Activated CD4-positive, alpha-beta memory T cell treated with anti-CD3 and anti-CD28 coated beads, Interleukin-2, amount 10 ng/mL, durations not matched to agents 7 days and 5 days (primary cell): ENCODE results near the gene MYDGF. TPM values are rescaled to one million over a fixed set of nuclear protein-coding genes. Genes with fewer than 3 reads are reported as not detected.

Experiments
- CTCF ChIA-PET: fragments of 350-600 bp; sonication (Branson Sonifier 250); formaldehyde crosslinking; loops from one replicate; lab custom pipeline; 2021; ENCODE audit warnings: antibody characterized with exemption, inconsistent platforms; lab: Charles Lee
- POLR2A ChIA-PET: fragments of 350-600 bp; sonication (Branson Sonifier 250); formaldehyde crosslinking; loops from one replicate; lab custom pipeline; 2021; ENCODE audit warnings: antibody characterized with exemption; lab: Charles Lee
- DNase-seq: peaks from one replicate; pipeline ENCODE4 v3.0.0-alpha.2; 2020
- H3K27ac Mint-ChIP-seq: one replicate; pipeline ENCODE4 v1.8.0; 2021; ENCODE audit warnings: mild to moderate bottlenecking, mixed read lengths
- H3K27me3 Mint-ChIP-seq: one replicate; pipeline ENCODE4 v1.8.0; 2021; ENCODE audit warnings: mixed read lengths
- H3K36me3 Mint-ChIP-seq: one replicate; pipeline ENCODE4 v1.8.0; 2021; ENCODE audit warnings: low read depth, mixed read lengths
- H3K4me1 Mint-ChIP-seq: one replicate; pipeline ENCODE4 v1.8.0; 2021; ENCODE audit warnings: mixed read lengths
- H3K4me3 Mint-ChIP-seq: one replicate; pipeline ENCODE4 v1.8.0; 2021; ENCODE audit warnings: mild to moderate bottlenecking, mixed read lengths
- H3K9me3 Mint-ChIP-seq: one replicate; pipeline ENCODE4 v1.8.0; 2021; ENCODE audit warnings: mixed read lengths
- total RNA-seq, 2 experiments: library from RNA; stranded (reverse); gene quantifications; one replicate each; pipeline ENCODE4 v1.2.3, GENCODE V29; 2021

MYDGF gene
- total RNA-seq, 2 experiments from 2014 or later: 67.1 to 68.7 TPM

DNA sequence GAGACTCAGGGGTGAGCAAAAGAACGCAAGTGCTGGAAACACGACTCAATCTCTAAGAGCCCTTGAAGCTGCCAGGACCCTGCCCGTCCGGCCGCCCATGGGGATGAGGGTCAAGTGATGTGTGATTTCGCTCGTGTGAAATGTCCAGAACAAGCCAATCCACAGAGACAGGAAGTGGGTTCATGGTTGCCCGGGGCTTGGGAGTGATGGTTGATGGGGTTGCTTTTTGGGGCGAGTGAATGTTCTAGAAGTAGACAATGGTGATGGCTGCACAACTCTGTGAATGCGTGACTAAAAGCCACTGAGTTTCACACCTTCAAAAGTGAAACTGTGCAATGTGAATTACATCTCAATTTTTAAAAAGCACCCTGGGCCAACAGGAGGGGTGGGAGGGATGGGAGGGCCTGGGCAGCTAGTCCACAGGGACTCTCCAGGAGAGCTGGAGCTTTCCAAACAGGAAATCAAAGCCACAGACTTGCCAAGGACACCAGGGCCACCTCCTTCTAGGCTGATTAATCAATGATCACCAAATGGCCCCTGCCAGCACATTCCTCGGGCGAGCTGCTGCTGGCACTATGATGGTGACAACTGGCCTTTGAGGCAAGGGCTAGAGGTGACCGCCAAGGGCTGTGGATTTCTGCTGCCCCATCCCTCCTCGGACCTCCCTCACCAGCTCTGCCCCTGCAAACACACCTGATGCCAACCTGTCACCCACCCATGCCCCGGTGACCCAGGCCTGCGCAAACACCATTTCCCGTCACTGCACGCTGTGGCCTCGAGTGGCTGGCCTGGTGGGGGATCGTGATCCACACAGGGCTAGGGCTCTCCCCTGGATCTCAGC is 39.5 kb upstream of the MYDGF start:
- DNase-seq: peak; percentile 19
- H3K27ac Mint-ChIP-seq: peak overlapping the region; percentile 73
- POLR2A ChIA-PET: no interaction called here

DNA sequence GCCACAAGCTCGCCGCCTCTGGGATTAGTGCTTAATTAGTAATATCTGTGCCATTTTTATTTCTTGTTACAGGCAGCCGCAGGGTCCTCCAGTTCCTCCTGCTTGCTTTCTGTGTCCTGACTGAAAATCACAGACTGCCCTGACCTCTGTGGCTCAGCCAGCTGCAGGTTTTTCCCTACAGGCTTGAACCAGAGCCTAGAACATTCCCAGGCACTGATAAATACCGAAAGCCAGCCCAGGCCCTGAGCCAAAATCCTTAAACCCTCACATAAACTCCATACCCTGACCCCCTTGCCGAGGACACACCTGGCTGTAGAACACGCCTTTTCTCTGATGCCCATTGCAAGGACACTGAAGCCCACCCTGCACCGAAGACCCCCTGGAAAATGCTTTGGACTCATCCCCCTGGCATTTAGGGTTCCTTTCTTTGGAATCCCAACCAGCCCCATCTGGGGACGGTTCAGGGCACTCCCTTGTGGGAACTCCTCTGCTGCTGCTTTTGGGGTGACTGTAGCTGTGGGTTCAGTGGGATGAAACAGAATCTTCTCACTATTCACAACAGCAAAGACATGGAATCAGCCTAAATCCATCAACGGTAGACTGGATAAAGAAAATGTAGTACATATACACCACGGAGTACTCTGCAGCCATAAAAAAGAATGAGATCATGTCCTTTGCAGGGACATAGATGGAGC is 38.0 kb upstream of the MYDGF start:
- Mint-ChIP-seq H3K27me3 (no peaks in the 10 kb centered on the region), H3K4me3 (no peak overlapping the region), H3K27ac (no peak overlapping the region), H3K36me3 (peaks cover 45% of the 10 kb centered on the region), H3K9me3 (no peaks in the 10 kb centered on the region), H3K4me1 (peaks cover 26% of the 10 kb centered on the region)
- CTCF ChIA-PET: no interaction called here
- POLR2A ChIA-PET: no interaction called here
- DNase-seq: no peak

More for the DNA sequence above, 39.5 kb upstream of the MYDGF start:
- no peaks in the 10 kb centered on the region for H3K27me3 Mint-ChIP-seq
- H3K9me3 Mint-ChIP-seq: no peaks in the 10 kb centered on the region
- H3K4me3 Mint-ChIP-seq: no peak overlapping the region
- H3K36me3 Mint-ChIP-seq: peaks cover 42% of the 10 kb centered on the region
- CTCF ChIA-PET: no interaction called here
- H3K4me1 Mint-ChIP-seq: peaks cover 26% of the 10 kb centered on the region

DNA sequence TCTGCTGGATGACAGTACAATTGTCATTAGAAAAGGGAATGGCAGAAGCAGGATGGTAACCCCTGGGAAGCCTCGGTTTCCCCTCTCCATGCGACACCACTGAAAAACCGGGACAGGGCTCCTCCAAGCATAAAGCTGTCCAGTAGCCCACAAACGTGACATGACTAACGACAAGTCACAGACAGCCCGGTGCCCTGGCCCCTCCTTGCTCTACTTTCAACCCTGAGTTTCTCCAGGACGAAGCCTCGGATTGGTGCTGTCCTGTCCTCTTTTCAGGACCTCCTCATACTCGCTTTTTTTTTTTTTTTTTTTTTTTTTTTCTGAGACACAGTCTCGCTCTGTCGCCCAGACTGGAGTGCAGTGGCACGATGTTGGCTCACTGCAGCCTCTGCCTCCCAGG is 37.2 kb upstream of the MYDGF start:
- POLR2A ChIA-PET: no interaction called here
- Mint-ChIP-seq H3K4me1 (peaks cover 26% of the 10 kb centered on the region), H3K4me3 (no peak overlapping the region), H3K27me3 (no peaks in the 10 kb centered on the region), H3K9me3 (no peaks in the 10 kb centered on the region), H3K36me3 (peaks cover 44% of the 10 kb centered on the region), H3K27ac (no peak overlapping the region)
- CTCF ChIA-PET: no interaction called here
- no peak for DNase-seq

DNA sequence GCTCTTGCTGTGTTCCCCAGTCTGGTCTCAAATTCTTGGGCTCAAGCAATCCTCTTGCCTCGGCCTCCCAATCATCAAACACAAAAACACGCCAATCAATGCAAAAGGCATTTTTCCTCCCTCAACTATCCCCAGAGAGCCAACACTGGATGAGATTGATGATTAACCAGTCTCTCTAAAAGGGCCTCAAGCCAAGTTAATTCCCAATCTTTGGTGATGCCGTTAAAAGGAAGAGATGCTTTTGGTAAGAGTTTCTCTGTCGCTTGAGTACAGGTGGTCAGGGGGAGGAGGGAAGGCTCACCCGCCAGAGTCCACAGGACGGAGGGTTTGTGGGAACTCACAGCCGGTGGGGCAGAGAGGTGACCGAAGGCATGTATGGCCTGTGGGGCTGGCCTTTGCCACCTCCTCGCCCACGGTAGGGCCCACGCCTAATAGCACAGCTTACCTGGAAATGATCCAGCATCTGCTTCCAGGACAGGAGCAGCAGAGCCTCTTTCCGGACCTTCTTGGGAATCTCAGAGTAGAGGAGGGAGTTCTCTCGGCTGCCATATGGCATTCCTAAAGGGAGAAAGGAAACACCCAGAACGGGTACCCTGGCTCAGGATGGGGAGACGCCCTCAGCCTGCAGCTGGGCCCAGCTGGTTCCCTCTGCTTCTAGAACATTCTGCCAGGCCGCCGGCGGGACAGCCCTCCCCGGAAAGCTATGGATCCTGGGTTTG is 35.4 kb upstream of the MYDGF start:
- Mint-ChIP-seq H3K36me3 (peaks cover 46% of the 10 kb centered on the region), H3K27me3 (no peaks in the 10 kb centered on the region), H3K4me1 (peaks cover 19% of the 10 kb centered on the region), H3K4me3 (no peak overlapping the region), H3K9me3 (no peaks in the 10 kb centered on the region), H3K27ac (no peak overlapping the region)
- no peak for DNase-seq
- ChIA-PET CTCF (no interaction called here), POLR2A (no interaction called here)

DNA sequence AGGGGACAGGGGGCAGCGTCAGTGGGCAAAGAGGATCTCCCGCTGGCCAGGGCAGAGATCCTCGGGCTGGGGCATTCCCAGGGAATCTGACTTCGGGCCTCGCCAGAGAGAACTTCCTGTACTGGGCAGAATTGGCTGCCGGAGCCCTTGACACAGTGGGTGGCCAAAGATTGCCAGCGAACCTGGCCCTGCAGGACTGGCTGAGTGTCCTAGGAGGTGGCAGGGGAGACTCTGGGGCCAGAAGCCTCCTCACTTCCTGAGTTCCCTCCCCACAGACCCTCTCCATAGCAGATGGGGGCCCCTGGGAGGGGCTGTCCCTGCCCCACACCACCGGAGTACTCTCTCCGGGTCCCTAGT is 34.2 kb upstream of the MYDGF start:
- DNase-seq: no peak
- no peaks in the 10 kb centered on the region for H3K27me3 Mint-ChIP-seq
- peaks cover 48% of the 10 kb centered on the region for H3K36me3 Mint-ChIP-seq
- CTCF ChIA-PET: no interaction called here
- no peak overlapping the region for H3K27ac Mint-ChIP-seq
- H3K4me1 Mint-ChIP-seq: peaks cover 9% of the 10 kb centered on the region
- POLR2A ChIA-PET: no interaction called here
- H3K4me3 Mint-ChIP-seq: no peak overlapping the region
- no peaks in the 10 kb centered on the region for H3K9me3 Mint-ChIP-seq

DNA sequence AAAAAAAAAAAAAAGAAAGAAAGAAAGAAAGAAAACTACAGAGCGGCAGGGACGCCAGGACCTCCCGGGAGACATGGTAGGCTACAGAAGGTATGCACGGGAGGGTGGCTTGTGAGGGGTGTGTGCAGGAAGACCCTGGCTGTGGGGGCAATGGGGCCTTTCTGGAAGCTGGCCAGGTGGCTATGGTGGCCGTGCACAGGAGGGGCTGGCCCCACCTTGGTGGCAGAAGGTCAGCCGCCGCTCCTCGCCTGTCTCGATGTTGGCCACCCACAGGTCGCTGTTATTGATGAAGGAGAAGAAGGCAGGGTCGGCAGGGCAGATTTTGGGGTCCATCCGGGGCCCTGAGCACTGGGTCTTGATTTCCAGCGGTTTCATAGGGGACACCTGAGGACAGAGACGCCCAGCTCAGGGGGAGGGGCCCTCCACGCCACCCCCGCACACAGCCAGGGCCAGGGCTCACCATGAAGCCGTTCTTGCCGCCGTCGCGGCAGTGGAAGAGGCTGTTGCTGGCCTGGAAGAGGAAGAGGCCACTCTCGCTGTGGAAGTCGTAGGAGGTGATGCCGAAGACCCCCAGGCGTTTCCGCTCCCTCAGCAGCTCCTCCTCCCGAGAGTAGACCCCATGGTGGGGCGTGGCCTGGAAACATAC is 33.7 kb upstream of the MYDGF start:
- Mint-ChIP-seq H3K9me3 (no peaks in the 10 kb centered on the region), H3K4me3 (no peak overlapping the region), H3K4me1 (peaks cover 6% of the 10 kb centered on the region), H3K27ac (no peak overlapping the region), H3K36me3 (peaks cover 48% of the 10 kb centered on the region), H3K27me3 (no peaks in the 10 kb centered on the region)
- ChIA-PET POLR2A (no interaction called here), CTCF (interaction anchor here (0.7 kb wide), 1 partner anchor 360 kb away, joined by 3 read pairs; the partner anchor contains the start of gene MPND)
- no peak for DNase-seq

DNA sequence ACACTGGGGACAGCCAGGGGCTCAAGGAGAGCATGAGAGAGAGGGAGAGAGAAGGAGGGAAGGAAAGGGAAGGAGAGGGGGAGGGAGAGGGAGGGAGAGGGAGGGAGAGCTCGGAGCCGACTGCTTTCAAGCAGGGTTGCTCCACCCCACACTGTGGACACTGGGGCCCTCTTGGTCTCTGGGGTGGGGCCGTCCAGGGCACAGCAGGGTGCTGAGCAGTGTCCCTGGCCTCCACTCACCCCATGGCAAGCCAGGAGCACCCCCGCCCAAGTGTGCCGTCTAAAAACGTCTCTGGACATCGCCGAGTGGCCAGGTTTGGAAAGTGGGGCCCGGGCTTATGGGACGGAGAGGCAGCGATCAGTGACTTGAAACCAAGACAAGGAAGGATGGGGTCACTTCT is 32.6 kb upstream of the MYDGF start:
- no peaks in the 10 kb centered on the region for H3K27me3 Mint-ChIP-seq
- H3K4me3 Mint-ChIP-seq: no peak overlapping the region
- DNase-seq: no peak
- ChIA-PET CTCF (interaction anchor here (0.7 kb wide), 1 partner anchor 359 kb away, joined by 3 read pairs; the partner anchor contains the start of gene MPND), POLR2A (no interaction called here)
- no peaks in the 10 kb centered on the region for H3K4me1 Mint-ChIP-seq
- peaks cover 50% of the 10 kb centered on the region for H3K36me3 Mint-ChIP-seq
- H3K9me3 Mint-ChIP-seq: no peaks in the 10 kb centered on the region
- H3K27ac Mint-ChIP-seq: no peak overlapping the region

DNA sequence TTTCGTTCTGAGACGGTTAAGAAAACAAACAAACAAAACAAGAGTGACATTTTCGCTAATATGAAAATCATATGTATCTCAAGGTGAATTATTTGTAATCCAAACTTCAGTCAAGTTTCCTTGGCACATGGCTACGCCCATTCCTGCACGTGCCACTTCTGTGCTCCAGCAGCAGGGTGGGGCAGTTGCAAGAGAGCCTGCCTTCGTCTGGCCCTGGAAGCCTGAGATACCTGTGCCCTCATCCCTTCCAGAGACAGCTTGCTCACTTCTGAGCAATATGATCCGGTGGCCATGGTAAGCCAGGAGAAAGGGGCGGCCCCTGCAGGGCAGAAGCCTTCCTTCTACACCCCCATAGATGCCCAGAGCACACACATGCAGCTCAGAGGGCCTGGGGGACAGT is 31.4 kb upstream of the MYDGF start:
- Mint-ChIP-seq H3K4me3 (no peak overlapping the region), H3K4me1 (no peaks in the 10 kb centered on the region), H3K36me3 (peaks cover 53% of the 10 kb centered on the region), H3K27ac (no peak overlapping the region), H3K9me3 (no peaks in the 10 kb centered on the region), H3K27me3 (no peaks in the 10 kb centered on the region)
- POLR2A ChIA-PET: no interaction called here
- DNase-seq: no peak
- CTCF ChIA-PET: no interaction called here

DNA sequence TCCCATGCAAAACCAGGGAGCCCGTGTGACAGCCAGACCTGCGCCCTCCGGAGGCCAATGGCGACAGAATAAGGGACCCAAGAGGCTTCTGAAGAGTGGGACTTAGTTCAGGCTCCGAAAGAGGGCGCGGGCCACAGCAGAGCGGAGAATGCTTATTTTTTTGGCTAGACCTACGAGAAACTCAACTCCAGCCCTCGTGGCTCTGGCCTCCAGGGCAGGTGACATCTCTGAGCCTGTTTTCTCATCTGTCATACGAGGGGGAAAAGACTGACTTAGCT is 30.5 kb upstream of the MYDGF start:
- no peak overlapping the region for H3K27ac Mint-ChIP-seq
- no peaks in the 10 kb centered on the region for H3K27me3 Mint-ChIP-seq
- no peaks in the 10 kb centered on the region for H3K4me1 Mint-ChIP-seq
- H3K4me3 Mint-ChIP-seq: no peak overlapping the region
- no peaks in the 10 kb centered on the region for H3K9me3 Mint-ChIP-seq
- H3K36me3 Mint-ChIP-seq: peaks cover 56% of the 10 kb centered on the region
- no peak for DNase-seq
- CTCF ChIA-PET: no interaction called here
- POLR2A ChIA-PET: interaction anchor here (1.4 kb wide), 1 partner anchor 42 kb away, joined by 4 read pairs; no protein-coding TSS in a partner anchor

DNA sequence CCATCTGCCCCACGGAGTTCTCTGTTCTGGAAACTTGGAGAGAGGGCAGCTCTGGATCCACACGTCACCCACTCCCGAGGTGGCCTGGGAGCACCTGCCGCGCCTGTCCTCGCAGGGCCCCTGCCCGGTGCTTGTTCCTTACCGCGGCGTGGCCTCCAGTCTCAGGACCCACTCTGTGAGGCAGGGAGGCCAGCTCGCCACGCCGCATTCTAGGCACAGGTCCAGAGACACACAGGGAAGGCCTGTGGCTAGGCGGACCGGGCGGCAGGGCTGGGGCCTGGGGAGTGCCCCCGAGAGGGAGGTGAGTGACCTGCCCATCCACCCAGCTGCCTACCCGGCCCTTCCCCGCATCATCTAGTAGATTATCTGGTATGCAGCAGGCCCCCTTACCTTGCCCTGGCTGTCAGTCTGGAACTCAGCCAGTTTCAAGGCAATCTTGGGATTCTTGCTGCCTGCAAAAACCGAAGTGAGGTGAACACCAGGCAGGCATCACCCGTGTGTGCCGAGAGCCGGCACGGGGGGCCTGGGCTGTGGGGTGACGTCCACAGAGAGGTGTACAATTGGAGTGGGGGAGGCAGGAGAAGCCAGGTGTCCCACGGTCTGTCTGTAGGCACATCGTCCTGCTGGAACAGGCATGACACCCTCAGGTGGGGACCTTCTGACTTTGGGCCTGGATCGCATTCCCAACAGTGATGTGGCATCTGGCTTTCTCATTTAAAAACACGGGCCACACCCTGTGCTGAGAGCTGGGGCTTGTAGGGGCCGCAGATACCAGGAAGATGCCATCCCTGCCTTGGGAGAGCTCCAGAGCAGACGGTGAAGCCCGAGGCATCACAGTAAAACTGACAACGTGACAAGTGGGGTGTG is 29.9 kb upstream of the MYDGF start:
- peaks cover 52% of the 10 kb centered on the region for H3K36me3 Mint-ChIP-seq

DNA sequence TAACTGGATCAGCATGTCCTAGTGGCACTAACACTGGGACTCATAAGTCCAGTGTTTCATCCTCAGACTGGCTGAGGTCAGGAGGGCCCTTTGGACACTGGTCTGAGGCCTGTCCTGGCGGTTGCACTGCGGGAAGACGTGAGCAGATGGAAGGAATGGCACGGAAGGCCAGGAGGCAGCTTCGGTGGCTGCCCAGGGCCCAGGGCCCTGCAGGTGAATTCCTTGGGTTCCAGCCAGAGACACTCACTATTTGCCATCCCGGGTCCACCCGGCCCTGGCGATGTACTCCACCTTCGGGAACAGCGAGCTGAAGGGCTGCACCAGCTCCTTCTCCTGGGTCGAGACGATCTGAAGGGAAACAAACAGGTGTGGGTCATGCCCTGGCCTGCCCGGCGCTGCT is 27.2 kb upstream of the MYDGF start:
- no peak for DNase-seq
- POLR2A ChIA-PET: interaction anchor here (1.0 kb wide), 1 partner anchor 8 kb away, joined by 3 read pairs; no protein-coding TSS in a partner anchor
- H3K9me3 Mint-ChIP-seq: no peaks in the 10 kb centered on the region
- H3K4me3 Mint-ChIP-seq: no peak overlapping the region
- H3K4me1 Mint-ChIP-seq: no peaks in the 10 kb centered on the region
- no peak overlapping the region for H3K27ac Mint-ChIP-seq
- peaks cover 59% of the 10 kb centered on the region for H3K36me3 Mint-ChIP-seq
- H3K27me3 Mint-ChIP-seq: no peaks in the 10 kb centered on the region
- CTCF ChIA-PET: no interaction called here

More for the DNA sequence above, 29.9 kb upstream of the MYDGF start:
- no peak for DNase-seq
- ChIA-PET CTCF (no interaction called here), POLR2A (interaction anchor here (1.4 kb wide), 1 partner anchor 41 kb away, joined by 4 read pairs; no protein-coding TSS in a partner anchor)
- Mint-ChIP-seq H3K27me3 (no peaks in the 10 kb centered on the region), H3K9me3 (no peaks in the 10 kb centered on the region), H3K4me1 (no peaks in the 10 kb centered on the region), H3K27ac (no peak overlapping the region), H3K4me3 (no peak overlapping the region)

DNA sequence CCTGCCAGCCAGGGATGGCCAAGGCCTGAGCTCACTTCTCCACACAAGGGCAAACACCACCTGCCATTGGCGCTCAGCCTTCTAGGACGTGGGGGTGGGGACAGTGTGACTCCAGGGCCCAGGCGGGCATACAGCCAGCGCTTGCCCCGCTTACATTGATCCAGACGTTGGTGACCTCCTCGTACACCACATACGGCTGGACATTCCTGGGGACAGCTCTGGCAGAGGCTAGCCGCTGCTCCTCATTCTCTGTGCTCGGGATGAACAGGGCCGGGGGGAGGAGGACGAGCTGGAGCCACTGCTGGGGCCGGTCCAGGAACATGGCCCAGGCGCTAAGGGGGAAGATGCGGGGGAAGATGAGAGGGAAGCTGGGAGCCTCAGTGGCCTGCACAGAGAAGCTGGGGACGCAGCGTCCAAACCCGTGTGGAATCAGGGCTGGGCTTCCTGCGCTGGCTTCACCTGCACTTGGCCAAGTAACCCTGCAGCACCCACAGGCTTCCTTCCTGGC is 25.1 kb upstream of the MYDGF start:
- ChIA-PET POLR2A (no interaction called here), CTCF (interaction anchor here (0.6 kb wide), 1 partner anchor 1822 kb away, joined by 3 read pairs; no protein-coding TSS in a partner anchor)
- Mint-ChIP-seq H3K4me3 (no peak overlapping the region), H3K36me3 (peaks cover 52% of the 10 kb centered on the region), H3K27me3 (no peaks in the 10 kb centered on the region), H3K4me1 (no peaks in the 10 kb centered on the region), H3K27ac (no peak overlapping the region), H3K9me3 (no peaks in the 10 kb centered on the region)
- no peak for DNase-seq
